ENCODE results near the gene UBE2N.
A peak's percentile ranks its signal among the peaks of the same experiment; 100 is the strongest.
"Not testable (repeated sequence)": the region's sequence is repeated elsewhere in the genome, so short reads cannot be mapped to it uniquely, and the experiment has no call there.

Gene UBE2N

DNA sequence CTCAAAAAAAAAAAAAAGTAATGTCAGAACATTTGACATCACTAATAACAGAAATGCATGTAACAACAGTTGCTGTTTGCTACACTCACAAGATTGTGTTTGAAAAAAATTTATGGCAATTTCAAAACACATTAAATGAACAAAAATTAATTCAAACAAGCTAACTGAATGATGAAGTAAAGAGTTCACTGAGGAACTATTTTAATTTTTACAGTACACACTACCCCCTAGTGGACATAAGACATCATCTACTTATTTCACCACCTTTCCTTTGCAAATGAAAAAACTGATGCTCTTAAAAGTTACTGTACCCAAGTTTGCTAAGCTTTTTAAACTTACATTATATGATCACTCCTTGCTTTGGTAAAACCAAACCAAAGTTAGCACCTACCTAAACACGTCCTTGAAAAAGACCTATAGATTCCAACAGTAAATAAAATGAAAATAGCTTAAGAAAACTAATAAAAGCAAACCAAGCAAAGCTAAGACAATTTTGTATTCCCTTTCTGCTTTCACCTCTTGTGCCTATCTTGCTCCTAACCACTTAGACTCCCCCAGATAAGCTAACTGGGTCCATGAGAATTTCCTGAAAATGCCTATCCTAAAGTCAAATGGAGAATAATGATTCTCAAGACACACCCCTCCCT is 22.2 kb downstream of the UBE2N start:
- TF ChIP-seq, protein P1, sequence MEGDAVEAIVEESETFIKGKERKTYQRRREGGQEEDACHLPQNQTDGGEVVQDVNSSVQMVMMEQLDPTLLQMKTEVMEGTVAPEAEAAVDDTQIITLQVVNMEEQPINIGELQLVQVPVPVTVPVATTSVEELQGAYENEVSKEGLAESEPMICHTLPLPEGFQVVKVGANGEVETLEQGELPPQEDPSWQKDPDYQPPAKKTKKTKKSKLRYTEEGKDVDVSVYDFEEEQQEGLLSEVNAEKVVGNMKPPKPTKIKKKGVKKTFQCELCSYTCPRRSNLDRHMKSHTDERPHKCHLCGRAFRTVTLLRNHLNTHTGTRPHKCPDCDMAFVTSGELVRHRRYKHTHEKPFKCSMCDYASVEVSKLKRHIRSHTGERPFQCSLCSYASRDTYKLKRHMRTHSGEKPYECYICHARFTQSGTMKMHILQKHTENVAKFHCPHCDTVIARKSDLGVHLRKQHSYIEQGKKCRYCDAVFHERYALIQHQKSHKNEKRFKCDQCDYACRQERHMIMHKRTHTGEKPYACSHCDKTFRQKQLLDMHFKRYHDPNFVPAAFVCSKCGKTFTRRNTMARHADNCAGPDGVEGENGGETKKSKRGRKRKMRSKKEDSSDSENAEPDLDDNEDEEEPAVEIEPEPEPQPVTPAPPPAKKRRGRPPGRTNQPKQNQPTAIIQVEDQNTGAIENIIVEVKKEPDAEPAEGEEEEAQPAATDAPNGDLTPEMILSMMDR (IDR thresholded peaks at IDR 0.05; ENCODE audit: low read depth, low read length): no peak
- no peak overlapping the region for H3K4me3 ChIP-seq (ENCODE audit: low read depth, low read length)

DNA sequence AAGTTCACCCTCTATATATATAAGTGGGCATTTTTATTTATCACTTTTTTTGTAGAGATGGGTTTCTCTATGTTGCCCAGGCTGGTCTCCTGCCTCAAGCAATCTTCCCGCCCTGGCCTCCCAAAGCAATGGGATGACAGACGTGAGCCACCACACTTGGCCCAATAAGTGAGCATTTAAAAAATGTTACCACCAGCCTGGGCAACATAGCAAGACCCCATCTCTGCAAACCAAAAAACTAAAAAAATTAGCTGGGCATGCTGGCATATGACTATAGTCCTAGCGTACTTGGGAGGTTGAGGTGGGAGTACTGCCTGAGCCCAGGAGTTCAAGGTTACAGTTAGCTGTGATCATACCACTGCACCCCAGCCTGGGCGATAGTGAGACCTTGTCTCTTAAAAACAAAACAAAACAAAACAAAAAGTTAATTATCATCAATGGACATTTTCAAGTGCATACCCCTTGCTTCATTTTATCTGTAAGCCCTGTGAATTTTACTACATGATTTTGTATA is 23.7 kb downstream of the UBE2N start:
- TF ChIP-seq, protein P1 (IDR thresholded peaks at IDR 0.05; ENCODE audit: low read depth, low read length): no peak
- H3K4me3 ChIP-seq (ENCODE audit: low read depth, low read length): no peak overlapping the region

DNA sequence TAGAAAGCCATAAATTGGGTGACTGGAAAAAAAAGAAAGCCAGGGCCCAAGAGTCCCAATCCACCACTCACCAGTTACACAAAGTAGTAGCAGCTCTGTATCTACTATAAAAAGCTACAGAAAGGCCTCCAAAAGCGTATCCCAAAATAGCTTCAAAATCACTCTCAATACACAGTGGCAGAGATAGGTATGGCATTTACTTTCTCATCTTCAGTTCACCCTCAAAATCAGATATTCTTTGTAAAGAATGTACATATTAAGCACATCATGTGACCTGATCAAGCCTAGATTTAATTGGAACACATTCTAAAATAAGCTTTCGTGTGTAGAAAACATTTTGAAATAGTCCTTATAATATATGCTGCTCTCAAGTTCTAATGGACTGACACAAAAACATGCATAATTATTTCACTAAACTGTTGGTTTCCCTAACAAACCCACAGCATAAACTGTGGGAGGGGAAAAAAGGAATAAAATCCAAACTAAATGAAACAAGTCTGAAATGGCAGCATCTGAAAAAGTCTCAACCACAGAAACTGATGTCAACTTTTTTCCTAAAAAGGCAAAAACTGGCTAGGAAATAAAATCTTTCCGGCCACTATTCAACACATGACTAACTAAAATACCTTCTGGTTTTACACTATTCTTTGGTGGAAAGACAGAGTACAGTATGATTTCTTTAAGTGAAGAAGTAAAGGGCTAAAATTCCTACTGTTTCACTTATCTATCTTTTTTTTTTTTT is 25.9 kb downstream of the UBE2N start:
- peak overlapping the region; percentile 18; the same call in 1 of the 2 replicates for H3K4me3 ChIP-seq (ENCODE audit: low read depth, low read length)
- TF ChIP-seq, protein P1 (IDR thresholded peaks at IDR 0.05; ENCODE audit: low read depth, low read length): no peak

DNA sequence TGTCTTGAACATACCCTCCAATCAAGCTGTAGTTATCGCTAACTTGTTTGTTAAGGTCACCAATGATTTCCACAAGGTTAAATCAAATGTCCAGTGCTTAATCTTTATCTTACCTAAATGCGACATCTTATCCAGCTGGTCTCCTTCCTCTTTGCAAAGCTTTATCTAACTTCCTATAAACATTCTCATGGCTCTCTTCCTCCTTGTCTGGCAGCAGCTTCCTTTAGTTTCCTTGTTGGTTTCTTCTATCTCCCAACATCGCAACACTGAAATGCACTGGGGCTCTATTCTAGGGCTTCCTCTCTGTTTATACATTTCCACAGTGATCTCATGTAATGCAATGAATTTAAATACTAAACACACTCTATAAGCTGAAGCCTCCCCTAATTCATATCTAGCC is 28.7 kb downstream of the UBE2N start:
- no peak overlapping the region for H3K4me3 ChIP-seq (ENCODE audit: low read depth, low read length)
- TF ChIP-seq, protein P1 (IDR thresholded peaks at IDR 0.05; ENCODE audit: low read depth, low read length): no peak

DNA sequence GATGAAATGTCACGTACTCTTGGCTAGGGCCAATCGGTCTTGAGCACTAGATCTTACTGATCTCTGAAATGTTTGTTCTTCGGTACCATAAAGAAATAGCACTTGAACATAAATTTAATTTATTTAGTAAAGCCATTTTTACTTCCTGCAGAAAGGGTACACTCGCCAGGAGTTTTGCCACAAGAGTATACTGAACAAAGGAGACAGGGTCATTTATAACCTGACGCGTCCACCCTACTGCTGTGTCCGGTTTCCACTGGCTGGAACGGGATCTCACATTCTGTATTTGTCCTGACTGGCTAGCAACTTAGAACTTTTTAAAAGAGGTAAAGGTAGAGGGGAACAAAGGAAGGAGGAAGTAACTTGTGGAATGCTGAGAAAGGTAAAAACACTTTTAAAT is 29.4 kb downstream of the UBE2N start:
- H3K4me3 ChIP-seq (ENCODE audit: low read depth, low read length): not testable (repeated sequence)

DNA sequence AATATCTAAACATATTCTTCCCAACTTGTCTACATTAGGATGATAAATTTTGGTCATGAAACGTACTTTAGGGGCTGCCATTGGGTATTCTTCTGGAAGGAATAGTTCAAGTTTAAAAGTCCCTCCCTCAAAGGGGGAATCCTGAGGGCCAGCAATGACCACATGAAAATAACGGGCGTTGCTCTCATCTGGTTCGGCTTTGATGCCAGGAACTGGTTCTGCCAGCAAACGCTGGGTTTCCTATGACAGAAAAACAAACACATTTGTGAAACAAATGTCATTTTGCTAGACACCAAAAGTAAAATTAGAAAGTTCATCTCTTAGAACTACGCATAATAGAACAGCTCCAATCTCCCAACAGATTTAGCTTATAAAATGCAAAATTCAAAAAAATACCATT is 30.7 kb downstream of the UBE2N start:
- not testable (repeated sequence) for H3K4me3 ChIP-seq (ENCODE audit: low read depth, low read length)

DNA sequence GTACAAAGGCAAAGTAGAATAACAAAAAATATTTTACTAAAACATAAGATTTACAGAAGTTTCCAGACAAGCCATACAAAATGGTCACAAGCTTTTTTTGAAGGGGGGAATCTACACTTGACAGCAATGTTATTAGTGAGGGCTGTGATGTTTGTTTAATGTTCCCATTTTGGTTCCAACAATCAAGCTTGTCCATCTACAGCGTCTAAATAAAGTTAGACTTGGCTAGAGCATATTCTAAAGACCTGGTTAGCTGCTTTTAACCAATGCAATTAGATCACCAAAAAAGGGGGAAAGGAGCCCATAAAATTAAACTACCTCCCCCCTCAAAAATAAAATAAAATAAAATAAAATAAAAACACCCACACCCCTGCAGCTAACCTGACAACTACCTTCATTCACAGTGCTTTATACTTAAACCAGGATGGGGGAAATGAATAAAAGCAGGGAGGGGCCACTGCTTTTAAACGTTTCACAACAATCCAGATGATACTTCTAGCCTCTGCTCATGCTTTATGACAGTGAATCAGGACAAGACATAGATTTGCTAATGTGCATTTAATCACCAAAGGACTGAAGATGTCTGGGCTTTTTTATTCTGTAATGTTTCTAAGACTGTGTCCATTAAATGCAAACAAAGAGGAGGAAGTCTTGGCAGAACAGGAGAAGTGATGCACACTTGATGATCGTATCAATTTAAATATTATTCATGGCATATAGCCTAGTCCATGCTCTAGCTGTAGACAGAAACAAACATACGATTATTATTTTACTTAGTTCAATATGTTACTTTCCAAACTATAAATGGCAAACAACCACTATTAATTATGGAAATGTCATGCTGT is 32.2 kb downstream of the UBE2N start:
- not testable (repeated sequence) for H3K4me3 ChIP-seq (ENCODE audit: low read depth, low read length)

DNA sequence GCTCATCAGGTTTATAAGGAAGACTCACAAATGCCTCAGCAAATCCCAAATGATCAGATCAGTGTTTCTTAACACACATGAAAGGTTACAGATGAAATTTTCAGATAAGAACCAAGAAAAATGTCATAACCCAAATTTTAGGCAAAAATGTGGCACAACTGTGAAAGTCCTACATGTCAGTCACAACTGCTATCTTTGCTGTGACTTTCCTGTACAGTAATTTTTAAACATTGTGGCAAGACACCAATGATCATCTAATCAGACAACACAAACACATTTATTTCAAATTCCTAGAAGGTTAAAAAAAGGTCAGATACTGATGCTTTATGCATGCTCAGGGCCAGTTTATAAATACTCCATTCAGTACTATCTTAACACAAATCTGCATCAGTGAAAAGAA is 32.9 kb downstream of the UBE2N start:
- no peak overlapping the region for H3K4me3 ChIP-seq (ENCODE audit: low read depth, low read length)
- TF ChIP-seq, protein P1 (IDR thresholded peaks at IDR 0.05; ENCODE audit: low read depth, low read length): no peak

Measured in WI38 (cell line).